HG02642 (cell line): Measurements from ENCODE around the gene OTOP1.
"Not testable (repeated sequence)": the region's sequence is repeated elsewhere in the genome, so short reads cannot be mapped to it uniquely, and the experiment has no call there.

Source experiments
- ATAC-seq: cut with Tn5 transposase; IDR thresholded peaks from one replicate; pipeline ENCODE4 v1.9.1; 2021; ENCODE audit warnings: mild to moderate bottlenecking; ENCODE audit not compliant: unreplicated experiment, poor library complexity

The OTOP1 gene, protein sequence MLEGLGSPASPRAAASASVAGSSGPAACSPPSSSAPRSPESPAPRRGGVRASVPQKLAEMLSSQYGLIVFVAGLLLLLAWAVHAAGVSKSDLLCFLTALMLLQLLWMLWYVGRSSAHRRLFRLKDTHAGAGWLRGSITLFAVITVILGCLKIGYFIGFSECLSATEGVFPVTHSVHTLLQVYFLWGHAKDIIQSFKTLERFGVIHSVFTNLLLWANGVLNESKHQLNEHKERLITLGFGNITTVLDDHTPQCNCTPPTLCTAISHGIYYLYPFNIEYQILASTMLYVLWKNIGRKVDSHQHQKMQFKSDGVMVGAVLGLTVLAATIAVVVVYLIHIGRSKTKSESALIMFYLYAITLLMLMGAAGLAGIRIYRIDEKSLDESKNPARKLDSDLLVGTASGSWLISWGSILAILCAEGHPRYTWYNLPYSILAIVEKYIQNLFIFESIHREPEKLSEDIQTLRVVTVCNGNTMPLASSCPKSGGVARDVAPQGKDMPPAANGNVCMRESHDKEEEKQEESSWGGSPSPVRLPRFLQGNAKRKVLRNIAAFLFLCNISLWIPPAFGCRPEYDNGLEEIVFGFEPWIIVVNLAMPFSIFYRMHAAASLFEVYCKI

DNA sequence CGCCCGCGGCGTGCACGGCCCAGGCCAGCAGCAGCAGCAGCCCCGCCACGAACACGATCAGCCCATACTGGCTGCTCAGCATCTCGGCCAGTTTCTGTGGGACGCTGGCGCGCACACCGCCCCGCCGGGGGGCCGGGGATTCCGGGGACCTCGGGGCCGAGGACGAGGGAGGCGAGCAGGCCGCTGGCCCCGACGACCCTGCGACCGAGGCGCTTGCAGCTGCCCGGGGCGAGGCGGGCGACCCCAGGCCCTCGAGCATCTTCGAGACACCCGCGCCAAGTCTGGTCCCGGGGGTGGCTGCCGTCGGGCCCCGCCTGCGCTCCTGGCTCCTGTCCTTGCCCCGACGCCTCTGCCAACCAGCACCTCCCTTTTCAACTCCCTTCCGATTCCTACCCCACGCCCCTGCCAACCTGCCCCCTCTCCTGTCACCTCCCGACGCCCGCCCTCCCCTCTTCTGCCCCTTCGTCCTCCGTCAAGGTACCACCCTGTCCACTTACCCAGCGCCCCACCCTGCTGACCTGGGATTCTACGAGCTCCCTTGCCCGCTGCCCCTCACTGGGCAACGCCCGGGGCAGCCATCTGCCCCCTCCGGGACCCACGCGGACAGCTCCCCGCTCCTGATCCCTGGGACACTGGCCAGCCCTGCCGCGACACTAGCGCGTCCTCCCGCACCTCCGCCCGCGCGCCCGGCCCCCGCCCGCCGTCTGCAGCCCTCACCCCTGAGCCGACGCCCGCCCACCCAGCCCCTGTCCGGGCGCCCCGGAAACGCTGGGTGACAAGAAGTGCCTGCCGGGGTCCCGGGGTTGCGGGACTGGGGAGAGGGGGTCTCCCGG, at the start of gene OTOP1:
TSS of gene OTOP1 (minus strand) at position 324 of the 833 bp plus-strand sequence. CDS start at position 259, 65 bp downstream.
- ATAC-seq: no peak

DNA sequence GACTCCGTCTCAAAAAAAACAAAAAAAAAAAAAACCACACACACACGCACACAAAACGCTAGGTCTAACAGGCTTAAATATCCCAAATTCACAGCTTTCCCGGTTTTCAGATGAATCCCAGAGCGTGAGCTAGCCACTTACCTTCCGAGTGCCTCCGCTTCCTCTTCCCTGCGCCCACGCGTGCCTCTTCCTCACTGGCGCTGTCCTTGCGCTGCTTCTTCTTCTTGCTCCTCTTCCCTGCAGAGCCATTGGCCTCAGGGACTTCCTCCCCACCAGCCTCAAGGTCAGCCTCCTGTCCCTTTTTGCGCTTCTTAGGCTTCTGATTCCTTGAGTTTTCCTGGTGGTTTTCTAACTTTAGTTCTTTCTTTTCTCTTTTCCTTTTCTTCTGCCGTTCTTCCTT, 47.5 kb upstream of the OTOP1 start:
- ATAC-seq: no peak

DNA sequence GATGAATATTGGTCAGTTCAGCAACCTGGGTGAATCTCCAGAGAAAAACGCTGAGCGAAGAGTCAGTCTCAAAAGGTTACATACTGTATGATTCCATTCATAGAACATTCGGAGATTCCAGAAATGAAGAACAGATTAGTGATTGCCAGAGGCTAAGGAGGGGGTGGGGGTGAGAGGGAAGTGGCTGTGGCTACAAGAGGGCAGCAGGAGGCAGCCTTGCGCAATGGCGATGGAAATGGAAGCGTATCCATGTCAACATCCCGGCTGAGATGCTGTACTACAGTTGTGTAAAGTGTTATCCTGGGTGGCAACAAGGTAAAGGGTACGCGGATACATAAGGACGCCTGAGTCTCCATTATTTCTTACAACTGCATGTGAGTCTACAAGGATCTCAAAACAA, 45.2 kb upstream of the OTOP1 start:
- no peak for ATAC-seq

DNA sequence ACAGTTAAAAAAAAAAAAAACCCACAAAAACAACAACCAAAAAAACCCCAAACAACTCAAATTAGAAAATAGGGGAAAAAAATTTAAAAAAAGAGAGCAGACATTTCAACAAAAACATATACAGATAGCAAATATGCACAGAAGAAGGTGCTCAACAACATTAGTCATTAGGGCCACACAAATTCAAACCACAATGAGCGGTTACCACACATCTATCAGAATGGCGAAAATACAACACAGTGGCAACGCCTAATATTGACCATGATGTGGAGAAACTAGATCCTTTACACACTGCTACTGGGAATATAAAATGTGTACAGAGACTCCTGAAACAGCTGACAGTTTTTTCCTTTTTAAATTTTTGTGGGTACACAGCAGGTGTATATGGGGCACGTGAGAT, 43.8 kb upstream of the OTOP1 start:
- no peak for ATAC-seq

DNA sequence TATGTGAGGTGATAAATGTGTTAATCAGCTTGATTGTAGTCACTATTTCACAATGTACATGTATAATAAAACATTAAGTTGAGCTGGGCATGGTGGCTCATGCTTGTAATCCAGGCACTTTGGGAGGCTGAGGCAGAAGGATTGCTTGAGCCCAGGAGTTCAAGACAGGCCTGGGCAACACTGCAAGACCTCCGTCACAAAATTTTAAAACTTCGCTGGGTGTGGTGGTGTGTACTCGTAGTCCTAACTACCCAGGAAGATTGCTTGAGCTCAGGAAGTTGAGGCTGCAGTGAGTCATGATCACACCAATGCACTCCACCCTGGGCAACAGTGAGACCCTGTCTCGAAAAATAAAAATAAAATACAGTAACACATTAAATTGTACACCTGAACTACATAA, 43.1 kb upstream of the OTOP1 start:
- no peak for ATAC-seq

DNA sequence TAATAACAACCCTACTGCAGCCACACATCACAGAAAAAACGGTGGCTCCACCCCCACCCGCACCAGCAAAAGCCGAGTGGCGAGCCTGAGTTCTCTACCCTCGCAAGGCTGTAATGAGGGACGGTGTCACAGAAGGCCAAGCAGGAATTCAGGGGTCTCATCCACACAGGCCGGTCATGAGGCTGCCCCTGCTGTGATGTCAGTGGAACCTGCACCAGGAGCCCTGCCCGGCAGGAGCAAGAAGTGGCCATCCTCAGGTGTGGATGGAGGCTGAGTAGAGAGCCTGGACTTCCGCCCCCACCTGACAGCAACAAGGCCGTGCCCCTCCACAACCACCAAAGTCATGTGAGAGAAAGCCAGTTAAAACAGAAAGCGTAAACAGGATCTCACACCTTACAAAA, 42.6 kb upstream of the OTOP1 start:
- no peak for ATAC-seq

DNA sequence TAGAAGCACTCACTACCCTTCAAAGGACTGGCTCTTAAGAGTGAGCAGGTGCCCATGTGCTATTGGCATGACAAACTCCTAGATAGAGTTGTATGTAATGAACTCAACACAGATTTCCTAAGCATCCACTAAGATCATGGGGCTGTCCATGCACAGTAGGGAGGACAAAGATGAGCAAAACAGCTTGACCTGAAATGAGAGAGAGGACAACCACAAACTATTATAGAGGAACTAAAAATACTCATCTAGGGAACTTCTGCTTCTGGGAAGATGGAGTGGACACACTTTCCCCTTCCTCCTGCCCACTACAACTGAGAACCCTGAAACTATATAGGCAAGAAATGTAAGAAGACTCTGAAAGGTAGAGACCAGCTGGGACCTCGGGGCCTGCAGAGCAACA, 42.0 kb upstream of the OTOP1 start:
- no peak for ATAC-seq

DNA sequence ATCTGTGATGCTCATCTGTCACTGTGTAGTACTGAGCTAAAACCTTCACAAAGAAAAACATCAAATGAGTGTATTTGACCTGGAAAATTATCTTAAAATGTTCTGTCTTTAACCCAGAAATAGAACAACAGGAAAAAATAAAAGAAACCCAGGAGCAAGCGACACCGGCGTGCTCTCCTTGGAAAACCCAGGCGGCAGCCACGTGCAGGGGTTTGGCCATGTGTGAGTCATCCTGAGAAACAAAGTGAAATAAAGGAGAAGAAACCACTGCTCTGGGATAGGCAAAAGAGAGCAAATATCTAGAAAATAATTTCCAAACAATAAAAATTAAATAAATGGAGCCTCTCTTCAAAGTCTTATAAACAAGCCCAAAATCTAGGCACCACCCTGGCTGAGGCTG, 41.3 kb upstream of the OTOP1 start:
- no peak for ATAC-seq

DNA sequence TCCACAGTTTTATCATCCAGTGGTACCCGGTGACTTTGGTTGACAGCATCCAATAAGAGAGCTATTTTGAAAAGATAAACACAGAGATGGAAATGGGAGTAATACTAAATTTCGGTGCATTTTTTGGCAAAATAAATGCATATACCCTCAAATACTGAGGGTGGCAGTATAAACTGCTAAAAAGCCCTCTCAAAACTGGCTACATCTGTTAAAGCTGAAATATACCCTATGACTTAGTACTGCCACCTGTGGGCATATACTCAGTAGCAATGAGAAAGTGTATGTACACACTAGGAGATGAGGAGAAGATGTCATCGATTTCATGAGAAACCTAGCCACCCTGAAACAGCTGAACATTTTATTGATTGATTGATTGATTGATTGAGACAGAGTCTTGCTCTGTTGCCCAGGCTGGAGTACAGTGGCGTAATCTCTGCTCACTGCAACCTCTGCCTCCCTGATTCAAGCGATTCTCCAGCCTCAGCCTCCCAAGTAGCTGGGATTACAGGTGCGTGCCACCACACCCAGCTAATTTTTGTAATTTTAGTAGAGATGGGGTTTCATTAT, 33.5 kb upstream of the OTOP1 start:
- no peak for ATAC-seq

DNA sequence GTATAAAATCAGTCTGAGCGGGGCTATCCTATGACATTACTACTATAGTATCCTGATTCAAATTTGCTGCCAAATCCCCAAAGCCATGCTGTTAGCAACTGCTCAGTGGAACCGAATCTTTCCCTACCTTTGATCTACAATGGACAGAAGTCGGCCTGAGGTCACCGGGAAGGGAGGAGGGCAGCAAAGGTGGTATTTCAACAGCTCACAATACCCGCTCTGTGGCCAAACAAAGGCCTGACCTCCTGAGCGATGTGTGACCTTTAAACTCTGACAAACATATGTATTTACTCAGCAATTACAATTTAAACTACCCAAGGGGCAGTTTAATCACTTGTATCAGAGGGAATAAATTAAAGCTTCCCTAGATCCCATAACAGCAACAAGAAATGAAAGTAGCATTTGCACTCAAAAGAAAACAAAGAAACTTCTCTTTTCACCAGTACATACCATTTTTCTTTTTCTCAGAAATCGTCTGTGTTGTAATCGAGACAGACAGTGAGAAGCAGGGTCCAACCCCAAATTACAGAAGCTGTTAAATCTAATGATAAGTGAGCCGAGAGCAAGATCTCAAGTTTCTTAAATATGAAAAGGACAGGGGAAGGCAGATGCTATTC, 32.9 kb upstream of the OTOP1 start:
- ATAC-seq: no peak

DNA sequence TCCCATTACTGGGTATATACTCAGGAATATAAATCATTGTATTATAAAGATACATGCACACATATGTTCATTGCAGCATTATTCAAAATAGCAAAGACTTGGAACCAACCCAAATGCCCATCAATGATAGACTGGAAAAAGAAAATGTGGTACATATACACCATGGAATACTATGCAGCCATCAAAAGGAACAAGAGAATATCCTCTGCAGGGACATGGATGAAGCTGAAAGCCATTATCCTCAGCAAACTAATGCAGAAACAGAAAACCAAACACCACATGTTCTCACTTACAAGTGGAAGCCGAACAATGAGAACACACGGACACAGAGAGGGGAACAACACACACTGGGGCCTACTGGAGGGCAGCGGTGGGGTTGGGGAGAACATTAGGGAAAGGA, 31.0 kb upstream of the OTOP1 start:
- not testable (repeated sequence) for ATAC-seq

DNA sequence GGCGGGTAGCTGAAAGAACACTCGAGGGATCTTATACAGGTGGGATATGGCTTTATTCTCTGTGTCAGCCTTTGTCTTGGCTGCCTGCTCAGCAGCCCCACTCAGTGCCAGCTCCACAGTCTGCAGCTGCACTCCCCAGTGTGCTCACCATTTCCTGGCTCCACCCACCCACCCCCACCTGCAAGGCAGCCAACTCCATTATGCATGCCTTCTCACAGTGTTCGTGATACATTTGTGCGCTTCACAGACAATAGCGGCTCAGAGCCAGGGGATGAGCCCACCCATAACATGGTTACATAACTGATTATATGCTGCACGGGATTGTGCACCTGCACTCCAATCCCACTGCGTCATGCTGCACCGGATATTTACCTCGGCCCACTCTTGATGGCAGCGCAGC, 30.1 kb upstream of the OTOP1 start:
- no peak for ATAC-seq

DNA sequence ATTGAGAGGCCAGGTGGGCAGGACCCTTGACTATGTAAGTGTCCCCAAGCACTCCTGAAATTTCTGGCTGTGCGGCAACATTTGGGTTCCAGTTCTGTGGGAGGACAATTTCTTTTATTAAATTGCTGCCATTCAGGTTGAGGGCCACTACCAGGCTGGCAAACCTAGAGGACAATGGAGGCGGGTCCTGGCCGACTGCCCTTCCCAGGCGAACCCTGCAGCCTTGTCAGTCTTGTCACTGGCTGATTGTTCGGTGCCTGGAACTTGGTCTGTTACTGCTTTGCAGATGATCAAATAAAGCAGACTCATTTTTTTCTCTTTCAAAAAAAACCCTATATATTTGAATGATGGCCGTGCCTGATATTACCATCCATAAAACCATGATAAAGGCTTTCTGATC, 27.9 kb upstream of the OTOP1 start:
- ATAC-seq: no peak

DNA sequence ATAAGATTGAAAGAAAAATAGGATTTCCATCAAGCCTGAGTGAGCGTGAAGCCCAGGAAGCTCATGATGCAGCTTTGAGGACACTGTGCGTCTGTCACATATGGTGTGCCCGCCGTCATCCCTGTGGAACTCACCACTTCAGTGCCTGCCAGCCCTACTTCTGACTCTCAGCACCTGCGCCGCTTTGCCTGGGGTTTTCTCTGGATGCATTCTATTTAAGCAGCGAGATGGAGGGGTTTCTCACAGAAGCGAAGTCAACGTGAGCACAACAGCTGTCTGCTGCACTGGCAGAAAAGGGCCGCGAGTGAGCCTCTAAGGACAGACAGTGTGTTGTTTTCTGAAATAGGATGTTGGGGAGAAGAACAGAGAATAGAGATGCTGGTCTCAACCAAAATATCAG, 27.5 kb upstream of the OTOP1 start:
- no peak for ATAC-seq

DNA sequence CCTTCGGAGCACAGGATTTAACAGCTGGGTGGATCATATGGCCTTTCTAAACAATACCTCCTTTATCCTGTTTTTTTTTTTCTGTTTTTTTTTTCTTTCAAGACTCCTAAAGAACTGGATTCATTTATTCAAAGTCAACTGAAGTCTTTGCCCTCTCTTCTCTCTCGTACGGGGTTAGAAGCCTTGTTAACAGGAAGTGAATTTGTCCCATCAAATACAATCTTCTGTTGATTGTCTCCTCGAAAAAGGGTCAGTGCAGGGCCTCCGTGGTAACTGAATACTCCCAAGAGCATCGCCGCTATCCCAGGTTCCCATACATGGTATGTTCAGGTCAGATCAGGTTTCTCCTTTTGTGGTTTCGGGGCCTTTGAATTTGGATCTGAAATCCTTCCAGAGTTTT, 23.1 kb upstream of the OTOP1 start:
- no peak for ATAC-seq

DNA sequence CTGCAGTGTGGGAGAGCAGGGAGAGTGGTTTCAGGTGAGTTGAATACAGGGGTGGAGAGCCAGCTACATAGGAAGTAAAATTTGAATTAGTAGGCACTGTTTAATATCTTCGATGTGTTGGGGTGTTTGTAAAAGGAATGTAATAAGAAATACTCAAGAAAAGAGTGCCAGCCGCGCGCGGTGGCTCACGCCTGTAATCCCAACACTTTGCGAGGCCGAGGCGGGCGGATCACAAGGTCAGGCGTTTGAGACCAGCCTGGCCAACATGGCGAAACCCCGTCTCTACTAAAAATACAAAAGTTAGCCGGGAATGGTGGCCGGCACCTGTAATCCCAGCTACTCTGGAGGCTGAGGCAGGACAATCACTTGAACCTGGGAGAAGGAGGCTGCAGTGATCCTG, 22.6 kb upstream of the OTOP1 start:
- ATAC-seq: not testable (repeated sequence)

DNA sequence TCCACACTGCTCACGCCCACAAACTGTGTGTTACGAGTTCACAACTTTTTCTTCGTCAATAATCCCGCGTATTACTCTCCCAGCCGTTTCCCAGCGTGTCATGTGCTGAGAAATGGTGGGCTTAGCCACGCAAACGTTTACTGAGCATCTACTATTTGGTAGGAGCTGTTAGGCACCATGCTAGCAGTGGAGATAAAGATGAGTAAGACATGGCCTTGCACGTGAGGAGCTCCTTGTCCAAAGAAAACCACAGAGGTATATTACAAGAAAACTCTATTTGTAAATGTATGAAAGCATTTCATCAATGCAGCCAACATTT, 22.1 kb upstream of the OTOP1 start:
- no peak for ATAC-seq

DNA sequence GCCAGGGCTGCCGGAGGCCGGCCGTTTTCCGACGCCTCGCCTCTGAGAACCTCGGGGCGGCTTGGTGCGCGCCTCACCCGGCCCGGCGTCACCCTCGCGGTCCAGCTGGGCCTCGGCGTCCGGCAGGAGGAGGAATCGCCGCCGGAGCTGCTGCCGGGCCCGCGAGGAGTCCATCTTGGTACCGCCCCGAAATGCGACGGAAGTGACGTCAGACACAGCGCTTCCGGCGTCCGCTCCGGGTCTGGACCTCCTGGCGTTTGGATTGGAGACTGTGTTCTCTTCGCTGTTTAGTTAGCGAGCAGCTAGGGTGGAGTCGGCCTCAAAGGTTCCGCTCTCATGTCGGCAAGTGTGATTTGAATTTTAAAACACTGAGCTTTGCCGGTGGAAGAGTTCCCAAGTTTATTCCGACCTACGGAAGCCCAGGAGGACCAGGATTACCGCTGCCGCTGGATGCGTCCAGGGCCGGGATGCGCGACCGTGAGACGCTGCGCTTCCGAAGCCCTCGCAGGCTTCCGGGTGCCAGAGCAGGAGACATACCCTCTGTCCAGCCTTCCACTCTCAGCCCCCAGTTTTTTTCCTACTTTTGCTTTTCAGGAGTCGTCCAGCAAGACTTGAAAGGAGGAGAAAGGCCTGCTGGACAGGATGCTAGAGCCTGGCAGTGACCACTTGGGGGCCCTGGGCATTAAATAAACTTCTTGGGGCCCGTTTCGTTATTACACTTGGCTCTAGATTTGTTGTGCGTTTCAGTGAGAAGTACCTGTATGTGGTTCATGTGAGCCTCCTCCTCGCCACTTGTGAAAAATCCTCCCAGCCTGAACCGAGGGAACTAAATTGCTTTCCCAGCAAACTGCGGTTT, 21.5 kb upstream of the OTOP1 start, which contains the start of gene TMEM128:
TSS of gene TMEM128 (minus strand) at position 195 of the 856 bp plus-strand sequence. CDS start at position 174, 21 bp downstream.
- ATAC-seq: peak; percentile 95

DNA sequence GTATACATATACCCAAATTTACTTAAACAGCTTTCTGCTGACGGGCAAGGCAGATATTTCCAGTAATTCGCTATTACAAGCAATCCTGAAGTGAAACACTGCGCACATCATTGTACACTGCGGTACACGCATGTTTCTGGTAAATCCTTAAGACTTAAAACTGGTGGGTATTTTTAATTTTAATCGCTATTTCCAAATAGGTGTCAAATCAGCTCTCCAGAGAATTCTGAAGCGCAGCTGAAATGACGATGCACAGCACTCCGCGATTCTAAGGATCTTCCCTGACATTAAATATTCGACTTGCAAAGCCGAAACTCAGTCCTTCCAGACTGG, 20.9 kb upstream of the OTOP1 start:
- peak; percentile 12 for ATAC-seq

DNA sequence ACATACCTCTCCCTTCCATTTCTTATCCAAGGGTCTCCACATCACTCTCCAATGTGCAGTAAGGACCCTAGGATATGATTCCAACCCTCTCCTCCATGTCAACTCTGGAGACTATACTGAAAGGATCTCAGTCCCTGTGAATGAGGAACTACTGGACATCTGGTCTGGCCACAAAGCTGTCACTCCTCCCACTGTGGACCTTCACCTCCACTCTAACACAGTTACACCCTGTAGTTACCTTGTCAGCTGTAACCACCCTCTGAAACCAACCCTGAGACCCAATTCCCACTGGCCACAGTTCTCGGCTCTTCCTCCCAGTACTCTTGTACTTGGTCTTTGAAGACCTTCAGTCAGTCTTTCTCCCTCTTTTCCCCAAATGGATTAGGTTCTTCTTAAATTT, 18.4 kb upstream of the OTOP1 start:
- ATAC-seq: no peak
